HTR-8/SVneo (cell line): Measurements from ENCODE around the gene NDUFB8.

ENCODE experiments used
- DNase-seq: peaks from one replicate; pipeline ENCODE4 v3.0.0; 2011; ENCODE audit warnings: low spot score, mixed read lengths; ENCODE audit not compliant: insufficient read length
- FAIRE-seq: peaks from 2 replicates; lab custom pipeline; 2011; peaks lifted over from hg19 to GRCh38; lab: Jason Lieb, UNC

Gene NDUFB8

DNA sequence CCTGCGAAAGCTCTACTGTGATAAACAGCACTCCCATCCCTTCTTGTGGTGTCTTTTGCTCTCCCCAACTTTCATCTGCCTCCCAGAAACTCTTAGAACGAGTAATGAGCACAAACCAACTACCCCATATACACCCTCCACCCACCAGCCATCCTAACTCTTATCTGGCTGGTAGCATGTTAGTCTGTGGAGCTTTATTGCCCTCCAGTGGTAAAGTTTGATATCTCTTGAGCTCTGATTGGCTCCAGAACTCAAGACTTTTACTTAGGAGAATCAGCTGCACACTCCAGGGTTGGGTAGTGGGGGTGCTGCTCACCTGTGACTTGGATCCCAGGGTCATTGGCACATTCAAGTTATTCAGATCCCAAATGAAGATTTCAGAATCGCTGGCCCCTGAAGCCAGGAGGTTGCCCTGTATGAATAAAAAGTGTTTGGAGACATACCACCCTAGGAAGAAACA, 20.9 kb downstream of the NDUFB8 start:
- DNase-seq (peak; percentile 54), FAIRE-seq (peak; percentile 31)

DNA sequence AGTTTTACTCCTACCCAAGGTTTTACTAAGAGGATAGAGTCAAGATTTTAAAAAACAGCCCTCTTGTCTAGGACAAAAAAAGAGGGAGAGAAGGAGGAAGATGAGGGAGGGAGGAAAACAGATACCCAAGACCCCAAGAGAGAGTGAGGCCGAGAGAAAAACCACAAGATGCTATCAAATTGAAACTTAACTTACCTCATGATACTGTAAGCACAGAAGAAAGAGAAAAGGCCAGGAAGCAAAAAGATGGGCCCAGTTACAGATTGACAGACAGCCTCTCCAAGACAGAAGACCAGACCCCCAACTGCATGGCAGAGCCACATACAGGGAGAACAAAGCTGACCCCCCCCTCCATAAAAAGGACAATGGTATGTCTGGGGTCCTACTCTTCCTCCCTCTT, 21.4 kb downstream of the NDUFB8 start:
- FAIRE-seq = no peak
- DNase-seq = no peak

DNA sequence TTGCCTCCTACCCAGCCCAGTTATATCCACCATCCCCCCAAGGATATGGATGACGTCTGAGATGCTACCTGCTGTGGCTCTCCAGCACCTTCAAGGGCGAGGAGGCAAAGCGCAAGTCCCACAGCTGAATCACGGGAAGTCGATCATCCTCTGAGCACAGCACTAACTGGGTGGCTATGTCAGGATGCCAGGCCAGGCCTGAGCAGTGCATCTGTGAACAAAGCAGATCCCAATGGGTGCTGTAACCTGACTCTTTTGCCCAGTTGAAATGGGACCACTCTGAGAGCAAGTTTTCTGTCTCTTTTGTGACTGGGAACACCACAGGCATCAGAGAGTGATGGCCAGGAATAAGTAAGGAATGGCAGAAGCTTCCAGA, 22.3 kb downstream of the NDUFB8 start:
- FAIRE-seq (peak; percentile 81), DNase-seq (no peak)

DNA sequence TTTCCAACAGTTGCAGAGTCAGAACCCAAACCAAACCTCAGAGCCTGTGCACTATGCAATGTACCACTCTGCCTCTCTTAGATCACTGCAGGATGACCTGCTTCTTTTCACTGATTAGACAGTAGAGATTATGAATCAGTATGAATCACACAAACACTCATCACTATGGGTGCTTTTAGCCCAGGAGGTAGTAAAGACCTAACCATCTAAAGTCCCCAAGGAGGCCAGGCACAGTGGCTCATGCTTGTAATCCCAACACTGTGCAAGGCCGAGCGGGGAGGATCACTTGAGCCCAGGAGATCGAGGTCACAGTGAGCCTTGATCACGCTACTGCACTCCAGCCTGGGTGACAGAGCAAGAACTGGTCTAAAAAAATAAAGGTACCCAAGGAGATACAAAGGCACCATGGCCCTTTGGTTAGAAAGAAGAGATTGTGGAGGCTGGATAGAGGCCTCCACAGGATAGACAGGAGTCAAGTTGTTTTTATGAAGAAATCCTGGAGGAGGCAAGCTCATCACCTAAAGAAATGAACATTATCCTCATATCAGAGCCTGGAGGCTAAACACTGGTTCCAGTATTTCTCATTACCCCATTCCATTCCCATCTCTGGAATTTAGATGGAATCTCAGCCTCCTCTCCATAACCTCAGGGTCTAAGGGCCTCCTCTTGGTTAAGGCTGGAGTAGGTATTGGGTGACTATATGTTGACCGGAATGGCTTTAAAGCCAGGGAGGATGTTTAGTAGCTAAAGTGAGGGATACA, 22.9 kb downstream of the NDUFB8 start:
- DNase-seq = no peak
- FAIRE-seq = no peak

DNA sequence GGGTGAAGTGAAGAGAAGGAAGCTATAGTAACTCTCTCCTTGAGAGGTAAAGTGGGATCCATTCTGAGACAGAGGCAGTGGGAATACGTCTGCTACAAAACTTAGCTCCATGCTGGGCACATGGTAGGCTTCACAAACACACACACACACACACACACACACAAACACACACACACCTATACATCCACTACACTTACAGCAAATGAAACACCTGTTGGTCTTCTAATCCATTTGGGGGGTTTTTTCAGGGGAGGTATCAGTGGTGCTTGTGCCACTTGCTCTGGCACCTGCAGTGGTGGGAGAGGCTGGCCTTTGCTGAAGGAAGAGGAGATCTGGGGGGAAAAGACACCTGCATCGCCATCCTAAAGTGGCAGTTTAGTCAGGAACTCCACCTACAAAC, 24.5 kb downstream of the NDUFB8 start:
- no peak for FAIRE-seq
- DNase-seq = no peak

DNA sequence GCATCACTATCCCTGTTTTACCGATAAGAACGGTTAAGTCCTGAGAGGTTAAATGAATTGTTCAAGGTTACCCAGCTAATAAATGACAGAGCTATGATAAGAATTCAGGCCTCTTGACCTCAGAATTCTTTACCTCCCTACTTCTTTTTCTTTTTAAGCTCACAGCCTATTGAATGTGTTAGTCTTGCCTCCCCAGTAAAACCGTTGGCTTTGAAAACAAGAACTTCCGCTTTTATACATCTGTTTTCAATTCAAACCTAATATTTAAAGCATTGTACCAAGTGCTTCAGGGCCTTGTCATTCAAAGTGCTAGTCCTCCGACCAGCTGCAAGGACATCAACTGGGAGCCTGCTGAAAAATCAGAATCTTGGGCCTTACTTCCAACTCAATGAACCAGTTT, 25.6 kb downstream of the NDUFB8 start:
- no peak for FAIRE-seq
- no peak for DNase-seq

DNA sequence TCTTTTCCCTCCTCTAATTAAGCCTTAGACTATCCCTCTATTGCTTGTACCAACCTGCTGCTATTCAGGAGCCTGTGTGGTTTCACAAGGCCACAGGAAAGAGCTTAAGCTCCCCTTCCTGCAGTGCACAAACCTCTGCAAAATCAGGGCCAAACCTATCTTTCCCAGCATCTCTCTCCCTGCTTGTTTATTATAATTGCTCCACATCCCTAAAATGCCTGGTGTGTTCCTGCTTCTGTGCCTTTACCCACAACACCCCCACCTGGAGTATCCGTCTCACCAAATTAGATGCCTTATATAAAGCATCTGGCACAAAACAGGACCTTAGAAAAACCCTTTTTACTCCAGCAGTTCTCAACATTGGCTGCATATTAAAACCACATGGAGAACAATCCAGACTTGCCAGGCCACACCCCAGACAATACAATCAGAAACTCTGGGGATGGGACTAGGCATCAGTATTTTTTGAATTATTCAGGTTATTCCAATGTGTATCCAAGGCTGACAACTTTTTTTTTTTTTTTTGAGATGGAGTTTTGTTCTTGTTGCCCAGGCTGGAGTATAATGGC, 26.7 kb downstream of the NDUFB8 start:
- DNase-seq = no peak
- no peak for FAIRE-seq

DNA sequence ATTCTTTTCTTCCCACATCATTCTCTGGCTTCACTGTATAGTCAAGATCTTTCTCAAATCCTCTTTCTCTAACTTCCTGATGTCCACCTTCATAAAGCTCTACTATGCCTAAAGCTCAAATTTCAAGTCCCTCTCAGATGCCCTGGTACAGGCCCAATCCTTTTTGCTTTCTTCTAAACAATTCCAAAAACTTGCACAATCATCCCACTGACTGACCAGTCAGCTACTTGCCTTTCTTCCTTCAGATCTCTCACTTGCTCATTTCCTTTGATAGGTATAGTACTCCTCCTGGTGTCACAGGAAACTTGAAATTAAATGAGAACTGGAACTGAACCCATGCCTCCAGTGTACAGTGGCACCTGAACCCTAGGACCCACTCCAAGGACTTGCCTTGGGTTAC, 28.2 kb downstream of the NDUFB8 start:
- FAIRE-seq (no peak), DNase-seq (no peak)

DNA sequence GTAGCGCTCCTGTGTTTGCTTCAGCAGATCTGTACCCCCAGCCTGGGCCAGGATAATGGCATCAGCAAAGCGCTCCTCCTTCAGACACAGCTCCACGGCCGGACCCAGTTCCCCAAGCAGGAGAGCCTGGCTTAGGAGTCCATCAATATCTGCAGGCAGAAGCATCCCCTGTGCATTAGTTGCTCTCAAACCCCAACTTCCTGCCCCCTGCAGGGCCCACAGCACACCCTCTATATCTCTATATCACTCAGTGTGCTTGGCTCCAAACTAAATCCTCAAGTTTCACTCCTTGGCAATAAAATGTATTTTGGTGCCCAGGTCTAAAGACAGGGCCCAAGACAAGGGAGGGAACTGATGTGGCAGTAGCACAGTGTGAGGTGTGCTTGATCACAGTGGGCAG, 31.6 kb downstream of the NDUFB8 start:
- no peak for DNase-seq
- FAIRE-seq = no peak

DNA sequence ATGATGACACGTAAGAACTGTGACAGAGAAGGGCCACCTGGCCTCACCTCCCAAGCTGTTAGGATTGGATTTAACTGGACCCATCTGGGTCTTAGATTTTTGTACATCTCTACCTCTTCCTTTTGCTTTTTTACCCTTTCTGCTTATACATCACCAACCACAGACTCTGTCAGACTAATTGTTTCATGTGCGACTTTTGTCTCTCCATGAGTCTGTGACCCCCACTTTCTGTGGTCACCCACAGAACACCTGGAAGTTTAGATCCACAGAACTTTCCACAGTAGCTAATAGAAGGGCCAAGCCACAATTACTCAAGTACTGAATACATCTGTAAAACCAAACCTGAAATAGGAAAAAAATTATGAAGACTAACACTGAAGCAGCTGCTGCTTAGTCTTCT, 33.1 kb downstream of the NDUFB8 start:
- no peak for FAIRE-seq
- no peak for DNase-seq

DNA sequence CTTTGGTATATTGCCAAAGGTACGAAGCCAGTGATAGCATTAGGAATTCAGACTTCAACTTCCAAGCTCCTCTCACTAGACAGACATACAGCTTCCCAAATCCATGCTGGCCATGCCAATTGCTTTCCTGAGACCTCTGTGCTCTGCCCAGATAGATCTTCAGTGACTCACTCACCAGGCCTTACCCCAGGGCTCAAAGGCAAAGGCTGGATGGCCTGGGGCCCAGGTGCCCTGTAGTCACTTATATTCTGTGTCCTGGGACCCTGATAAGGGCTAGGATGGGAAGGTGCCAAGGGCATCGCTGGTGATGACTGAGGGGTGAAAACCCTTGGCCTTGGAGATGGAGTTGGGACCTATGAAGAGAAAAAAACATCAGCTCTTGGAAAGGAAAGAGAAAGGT, 39.1 kb downstream of the NDUFB8 start:
- DNase-seq (no peak), FAIRE-seq (no peak)

DNA sequence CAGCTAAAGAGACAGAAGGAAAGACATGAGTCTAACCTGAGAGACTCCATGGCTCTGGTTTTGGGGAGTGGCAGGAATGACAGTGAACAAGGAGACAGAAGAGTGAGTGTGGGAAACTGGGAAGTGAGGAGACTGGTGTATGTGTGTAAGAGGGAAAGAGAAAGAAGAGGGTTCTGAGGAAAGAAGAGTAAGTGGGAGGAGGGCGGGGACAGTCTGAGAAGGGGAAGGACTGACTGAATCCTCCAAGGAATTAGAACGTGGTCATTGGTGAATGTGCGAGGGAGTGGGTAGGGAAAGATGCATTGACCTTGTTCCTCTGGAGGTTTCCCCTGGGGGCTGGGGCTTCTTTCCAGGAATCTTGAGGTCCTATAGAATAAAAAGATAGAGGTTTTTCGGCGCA, 40.3 kb downstream of the NDUFB8 start:
- FAIRE-seq = no peak

DNA sequence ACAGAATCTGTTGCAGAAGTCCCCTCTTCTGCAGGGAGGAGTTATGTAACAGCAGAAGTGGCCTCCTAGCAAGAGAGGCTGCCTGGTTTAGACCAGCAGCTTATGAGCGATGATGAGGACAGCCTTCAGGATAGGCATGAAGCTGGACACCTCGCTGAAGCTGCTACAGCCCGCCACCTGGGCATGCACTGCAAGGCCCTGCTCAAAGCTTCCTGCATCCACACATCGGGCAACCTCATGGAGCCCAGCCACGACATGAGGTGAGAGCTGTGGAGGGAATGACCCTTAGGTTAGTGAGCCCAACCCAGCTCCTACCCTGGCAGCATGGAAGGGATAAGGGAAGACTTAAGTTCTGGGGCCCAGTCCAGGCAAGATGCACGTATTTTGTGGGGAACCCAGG, 42.1 kb downstream of the NDUFB8 start:
- DNase-seq (no peak), FAIRE-seq (no peak)

More for the DNA sequence above, 40.3 kb downstream of the NDUFB8 start:
- DNase-seq = no peak

DNA sequence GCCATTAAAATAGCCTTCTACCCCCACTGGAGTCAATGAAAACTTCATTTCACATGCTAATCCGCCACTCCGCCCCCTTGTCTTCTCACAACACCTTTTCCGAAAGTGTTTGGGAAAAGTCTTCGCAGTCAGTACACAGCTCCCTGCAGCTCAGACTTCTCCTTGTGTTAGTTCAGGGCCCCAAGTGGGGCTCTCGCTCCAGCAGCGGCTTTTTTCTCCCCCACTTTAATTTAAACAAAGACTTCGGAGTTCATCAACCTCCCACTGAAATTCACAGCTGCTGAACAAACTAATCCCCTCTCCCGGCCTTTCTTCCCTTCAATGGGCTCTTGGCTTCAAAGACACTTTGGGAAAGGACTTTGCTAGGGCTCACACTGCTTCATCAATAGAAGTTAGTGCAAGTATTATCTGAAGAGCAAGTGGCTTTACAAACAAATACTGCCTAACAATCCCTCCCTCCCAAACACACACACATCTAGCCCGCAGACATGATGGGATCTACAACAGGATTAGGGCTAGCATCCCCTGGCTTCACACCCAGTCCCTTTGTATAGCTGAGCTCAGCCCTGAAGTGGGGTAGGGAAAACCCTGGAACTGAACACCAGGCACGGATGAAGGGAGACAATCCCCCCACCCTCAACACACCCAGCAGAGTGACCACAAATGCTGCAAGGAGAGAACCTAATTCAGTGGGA, 43.7 kb downstream of the NDUFB8 start:
- DNase-seq = no peak
- FAIRE-seq = no peak

DNA sequence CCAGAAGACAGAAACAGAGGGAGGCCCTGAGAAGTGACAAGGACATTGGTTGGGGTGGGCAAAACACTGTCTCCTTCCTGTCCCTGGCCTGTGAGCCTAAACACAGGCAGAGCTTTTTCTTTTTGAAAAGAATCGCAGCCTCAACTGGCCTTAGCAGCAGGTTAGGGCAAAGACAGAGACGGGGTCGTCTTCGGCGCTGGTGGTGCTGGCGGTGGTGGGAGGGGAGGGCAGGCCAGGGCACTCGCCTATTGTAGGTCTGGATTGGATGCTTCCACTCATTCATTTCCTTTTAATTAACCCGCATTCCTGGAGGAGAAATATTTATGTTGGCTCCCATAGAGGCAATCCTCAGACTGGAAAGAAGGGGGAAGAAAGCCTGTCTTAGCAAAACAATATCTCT, 44.3 kb downstream of the NDUFB8 start:
- FAIRE-seq (no peak), DNase-seq (no peak)

DNA sequence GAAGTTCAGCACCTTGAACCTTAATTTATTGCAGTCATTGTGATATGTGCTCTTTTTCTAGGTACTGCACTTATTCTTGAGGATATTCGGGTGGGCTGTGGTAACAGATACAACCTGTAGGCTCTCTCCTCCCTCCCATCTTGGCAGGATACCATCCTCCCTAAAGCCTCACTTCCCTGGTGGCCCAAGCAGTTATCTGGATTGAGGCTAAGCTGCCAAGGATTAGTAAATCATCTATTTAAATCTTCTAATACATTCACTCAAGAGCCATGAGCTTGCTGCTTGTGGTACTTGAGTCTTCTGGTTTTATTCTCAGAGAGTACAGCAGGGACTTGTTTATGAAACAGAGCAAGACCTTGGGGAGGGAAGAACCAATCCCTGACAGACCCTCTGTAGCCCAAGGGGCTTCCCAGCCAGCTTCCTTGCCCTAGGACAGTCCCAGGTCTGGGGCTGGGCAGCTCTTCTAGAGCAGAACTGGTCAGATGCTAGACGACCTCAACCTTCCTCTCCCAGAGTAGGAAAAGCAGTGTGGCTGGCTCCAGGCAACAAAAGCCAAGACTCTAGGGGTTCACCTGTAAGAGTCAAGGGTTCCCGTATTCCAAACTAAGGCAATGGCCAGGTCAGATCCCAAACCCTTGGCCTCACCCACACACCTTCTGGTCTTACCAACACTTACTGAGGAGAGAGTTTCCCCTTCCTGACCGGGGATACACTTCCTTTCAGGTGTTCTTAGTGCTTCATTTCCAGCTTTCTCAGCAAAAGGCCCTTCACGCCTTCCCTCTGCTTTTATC, 45.6 kb downstream of the NDUFB8 start:
- DNase-seq = no peak
- no peak for FAIRE-seq

DNA sequence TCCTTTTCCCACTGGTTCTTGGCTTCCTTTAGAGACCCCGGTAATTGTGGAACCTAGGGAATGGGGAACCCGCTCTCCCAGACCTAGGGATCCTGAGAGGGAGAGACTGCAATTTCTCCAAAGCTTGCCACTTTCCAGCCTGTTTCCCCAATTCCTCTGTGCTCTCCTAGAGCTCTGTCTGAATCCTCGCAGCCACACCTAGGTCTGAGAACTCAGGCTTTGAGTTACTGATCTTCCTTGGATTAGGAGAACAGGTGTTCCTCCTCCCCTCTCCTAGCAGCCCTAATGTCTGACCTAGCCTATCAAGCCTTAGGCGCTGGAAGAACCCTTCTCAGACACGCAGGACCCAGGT, 46.9 kb downstream of the NDUFB8 start:
- no peak for FAIRE-seq
- DNase-seq = no peak

DNA sequence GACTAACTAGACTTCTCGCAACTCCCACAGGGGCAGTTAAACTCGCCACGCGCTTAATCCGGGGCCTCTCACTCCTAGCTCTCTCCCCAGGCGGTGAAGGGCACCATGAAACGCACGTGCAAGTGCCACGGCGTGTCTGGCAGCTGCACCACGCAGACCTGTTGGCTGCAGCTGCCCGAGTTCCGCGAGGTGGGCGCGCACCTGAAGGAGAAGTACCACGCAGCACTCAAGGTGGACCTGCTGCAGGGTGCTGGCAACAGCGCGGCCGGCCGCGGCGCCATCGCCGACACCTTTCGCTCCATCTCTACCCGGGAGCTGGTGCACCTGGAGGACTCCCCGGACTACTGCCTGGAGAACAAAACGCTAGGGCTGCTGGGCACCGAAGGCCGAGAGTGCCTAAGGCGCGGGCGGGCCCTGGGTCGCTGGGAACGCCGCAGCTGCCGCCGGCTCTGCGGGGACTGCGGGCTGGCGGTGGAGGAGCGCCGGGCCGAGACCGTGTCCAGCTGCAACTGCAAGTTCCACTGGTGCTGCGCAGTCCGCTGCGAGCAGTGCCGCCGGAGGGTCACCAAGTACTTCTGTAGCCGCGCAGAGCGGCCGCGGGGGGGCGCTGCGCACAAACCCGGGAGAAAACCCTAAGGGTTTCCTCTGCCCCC, 47.4 kb downstream of the NDUFB8 start:
- DNase-seq = peak; percentile 71
- FAIRE-seq = peak; percentile 9

DNA sequence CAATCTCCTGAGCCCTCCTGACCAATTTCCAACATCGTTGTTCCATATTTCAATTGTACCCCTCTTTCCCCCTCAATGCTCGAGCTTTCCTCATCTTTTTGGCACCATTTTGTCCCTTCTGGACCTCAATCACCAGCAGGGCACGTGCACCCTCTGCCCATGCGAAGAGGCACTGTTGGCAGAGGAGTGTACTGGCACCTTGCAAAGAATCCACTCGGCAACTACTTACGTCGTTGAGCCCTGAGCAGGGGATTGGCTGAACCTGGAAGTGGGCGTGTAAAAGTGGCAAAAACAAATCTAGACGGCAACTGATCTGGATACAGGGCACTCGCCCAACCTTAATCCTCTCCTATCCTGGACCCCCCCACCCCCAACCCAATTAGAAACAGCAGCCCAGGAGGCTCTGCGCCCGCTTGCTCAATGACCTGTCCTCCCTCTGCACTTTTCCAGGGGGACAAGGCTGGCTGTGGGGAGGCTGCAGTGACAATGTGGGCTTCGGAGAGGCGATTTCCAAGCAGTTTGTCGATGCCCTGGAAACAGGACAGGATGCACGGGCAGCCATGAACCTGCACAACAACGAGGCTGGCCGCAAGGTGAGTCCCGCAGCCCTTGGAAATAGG, 48.1 kb downstream of the NDUFB8 start:
- DNase-seq = peak; percentile 89
- peak; percentile 96 for FAIRE-seq

DNA sequence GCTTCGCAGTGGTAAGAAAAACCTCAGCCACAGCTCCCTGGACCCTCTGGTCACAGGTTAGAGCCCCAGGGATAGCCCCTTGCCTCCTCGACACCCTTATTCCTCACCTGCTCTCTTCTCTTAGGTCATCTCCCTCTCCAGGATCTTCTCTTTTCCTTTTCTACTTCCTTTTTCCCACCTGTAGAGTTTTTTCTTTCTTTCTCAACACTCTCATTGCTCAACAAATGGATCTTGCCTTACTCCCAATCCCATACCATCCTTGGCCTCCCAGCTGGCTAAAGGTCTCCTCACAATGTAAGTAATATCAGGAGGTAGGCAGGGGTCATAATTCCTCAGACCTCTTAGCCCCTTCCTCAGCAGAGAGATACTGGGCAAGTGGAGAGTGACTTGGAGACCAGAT, 49.7 kb downstream of the NDUFB8 start:
- FAIRE-seq (no peak), DNase-seq (no peak)
